ENCODE data around the gene MSL2. TPM values are rescaled to one million over a fixed set of nuclear protein-coding genes. Genes with fewer than 3 reads are reported as not detected.

Gene MSL2
- total RNA-seq, 1 experiment from 2014 or later = 35.6 TPM

DNA sequence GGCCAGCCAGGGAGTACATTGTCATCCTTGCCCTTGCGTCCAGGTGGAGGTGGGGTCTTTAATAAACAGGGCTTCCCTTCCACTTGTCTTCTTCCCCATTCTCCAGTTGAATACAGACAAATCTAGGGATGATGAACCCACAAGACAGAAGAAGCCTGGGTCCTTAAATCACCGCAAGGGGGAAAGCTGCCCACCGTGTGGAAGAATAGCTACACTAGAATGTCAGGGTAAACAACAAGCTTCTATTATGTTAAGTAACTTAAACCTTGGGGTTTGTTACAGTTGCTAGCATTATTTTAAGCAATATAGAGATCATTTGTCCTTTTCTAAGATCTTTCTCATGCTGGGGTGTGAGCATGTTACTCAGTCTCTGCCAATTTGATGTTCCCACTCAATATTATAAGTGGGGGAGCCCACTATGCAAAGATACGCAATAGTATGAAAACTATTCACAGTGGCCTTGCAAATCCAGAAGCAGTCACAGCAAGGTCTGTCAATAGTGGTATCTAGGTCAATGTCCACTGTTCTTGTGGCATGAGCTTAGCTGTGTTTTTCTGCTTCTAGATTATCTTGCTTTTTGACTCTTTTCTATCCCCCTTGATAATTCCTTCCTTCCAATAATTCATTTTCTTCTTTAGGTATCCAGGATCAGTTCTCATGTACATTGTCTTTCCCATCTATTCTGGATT is 42.0 kb upstream of the MSL2 start:
- Histone ChIP-seq H3K27ac (ENCODE audit: low read length) (no peak overlapping the region), H3K4me3 (ENCODE audit: low read depth in 2 of 2, low read length in 2 of 2) (no peak overlapping the region), H3K9me3 (ENCODE audit: control insufficient read depth, insufficient read depth, low read depth, low read length) (no peaks in the 10 kb centered on the region), H3K27me3 (ENCODE audit: control insufficient read depth, insufficient read depth, low read length) (no peaks in the 10 kb centered on the region), H3K4me1 (ENCODE audit: control insufficient read depth, insufficient read depth, low read length) (no peaks in the 10 kb centered on the region), H3K36me3 (ENCODE audit: control insufficient read depth, insufficient read depth, low read length) (no peaks in the 10 kb centered on the region)
- ATAC-seq = no peak
- no TSS peak for BruUV-seq (replicated peaks)
- ChIA-PET CTCF (no interaction called here), POLR2A (no interaction called here)
- in situ Hi-C loops (cut with HindIII; ENCODE audit: low pct_unique_long_range_greater_than_20kb, low sequenced_read_pairs) (no loop called here), intact Hi-C loops (cut with micrococcal nuclease; ENCODE audit: unreplicated experiment) (no loop called here)
- TF ChIP-seq, protein P1, sequence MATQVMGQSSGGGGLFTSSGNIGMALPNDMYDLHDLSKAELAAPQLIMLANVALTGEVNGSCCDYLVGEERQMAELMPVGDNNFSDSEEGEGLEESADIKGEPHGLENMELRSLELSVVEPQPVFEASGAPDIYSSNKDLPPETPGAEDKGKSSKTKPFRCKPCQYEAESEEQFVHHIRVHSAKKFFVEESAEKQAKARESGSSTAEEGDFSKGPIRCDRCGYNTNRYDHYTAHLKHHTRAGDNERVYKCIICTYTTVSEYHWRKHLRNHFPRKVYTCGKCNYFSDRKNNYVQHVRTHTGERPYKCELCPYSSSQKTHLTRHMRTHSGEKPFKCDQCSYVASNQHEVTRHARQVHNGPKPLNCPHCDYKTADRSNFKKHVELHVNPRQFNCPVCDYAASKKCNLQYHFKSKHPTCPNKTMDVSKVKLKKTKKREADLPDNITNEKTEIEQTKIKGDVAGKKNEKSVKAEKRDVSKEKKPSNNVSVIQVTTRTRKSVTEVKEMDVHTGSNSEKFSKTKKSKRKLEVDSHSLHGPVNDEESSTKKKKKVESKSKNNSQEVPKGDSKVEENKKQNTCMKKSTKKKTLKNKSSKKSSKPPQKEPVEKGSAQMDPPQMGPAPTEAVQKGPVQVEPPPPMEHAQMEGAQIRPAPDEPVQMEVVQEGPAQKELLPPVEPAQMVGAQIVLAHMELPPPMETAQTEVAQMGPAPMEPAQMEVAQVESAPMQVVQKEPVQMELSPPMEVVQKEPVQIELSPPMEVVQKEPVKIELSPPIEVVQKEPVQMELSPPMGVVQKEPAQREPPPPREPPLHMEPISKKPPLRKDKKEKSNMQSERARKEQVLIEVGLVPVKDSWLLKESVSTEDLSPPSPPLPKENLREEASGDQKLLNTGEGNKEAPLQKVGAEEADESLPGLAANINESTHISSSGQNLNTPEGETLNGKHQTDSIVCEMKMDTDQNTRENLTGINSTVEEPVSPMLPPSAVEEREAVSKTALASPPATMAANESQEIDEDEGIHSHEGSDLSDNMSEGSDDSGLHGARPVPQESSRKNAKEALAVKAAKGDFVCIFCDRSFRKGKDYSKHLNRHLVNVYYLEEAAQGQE (IDR thresholded peaks at IDR 0.05; ENCODE audit: insufficient read depth in 1 of 2, low read depth in 2 of 2, low read length in 1 of 2) = no peak
- TF ChIP-seq POLR2AphosphoS5 (IDR thresholded peaks at IDR 0.05; ENCODE audit: low read depth, low read length) (no peak), SIN3A (IDR thresholded peaks at IDR 0.05; ENCODE audit: borderline replicate concordance, insufficient read depth, low read depth, low read length) (no peak)
- DNase-seq (ENCODE audit: low read depth, low spot score) = no peak

DNA sequence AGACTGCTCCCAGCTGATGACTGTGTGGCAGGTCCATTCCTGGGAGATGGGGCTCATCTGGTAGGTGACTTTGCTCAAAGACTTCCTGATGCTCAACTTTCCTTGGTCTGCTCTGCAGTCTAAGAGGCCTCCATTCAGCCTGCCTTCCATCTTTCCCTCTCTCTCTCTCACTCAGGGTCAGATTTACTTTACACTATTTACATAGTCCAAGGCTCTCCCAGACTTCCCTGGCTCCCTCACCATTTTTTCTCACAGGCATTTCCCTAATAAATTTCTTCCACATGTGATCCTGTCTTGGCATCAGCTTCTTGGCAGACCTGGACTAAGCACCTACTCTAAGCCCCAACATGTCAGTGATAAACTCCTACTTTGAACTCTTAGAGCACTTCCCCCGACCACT is 41.0 kb upstream of the MSL2 start:
- in situ Hi-C loops (cut with HindIII; ENCODE audit: low pct_unique_long_range_greater_than_20kb, low sequenced_read_pairs) = no loop called here
- no peak overlapping the region for H3K4me3 ChIP-seq (ENCODE audit: low read depth in 2 of 2, low read length in 2 of 2)
- BruUV-seq (replicated peaks) = no TSS peak
- TF ChIP-seq SIN3A (IDR thresholded peaks at IDR 0.05; ENCODE audit: borderline replicate concordance, insufficient read depth, low read depth, low read length) = no peak
- no peak for TF ChIP-seq POLR2AphosphoS5 (IDR thresholded peaks at IDR 0.05; ENCODE audit: low read depth, low read length)
- TF ChIP-seq CTCF (IDR thresholded peaks at IDR 0.05) = no peak
- TF ChIP-seq, protein P1 (IDR thresholded peaks at IDR 0.05; ENCODE audit: insufficient read depth in 1 of 2, low read depth in 2 of 2, low read length in 1 of 2) = no peak
- TF ChIP-seq TCF7L2 (IDR thresholded peaks at IDR 0.05; ENCODE audit: low read depth, low read length) = no peak
- ChIA-PET CTCF (no interaction called here), POLR2A (no interaction called here)
- ATAC-seq (no peak), DNase-seq (ENCODE audit: low read depth, low spot score) (no peak)
- H3K36me3 ChIP-seq (ENCODE audit: control insufficient read depth, insufficient read depth, low read length) = no peaks in the 10 kb centered on the region
- intact Hi-C loops (cut with micrococcal nuclease; ENCODE audit: unreplicated experiment) = no loop called here
- H3K9me3 ChIP-seq (ENCODE audit: control insufficient read depth, insufficient read depth, low read depth, low read length) = no peaks in the 10 kb centered on the region
- no peak overlapping the region for H3K27ac ChIP-seq (ENCODE audit: low read length)
- no peaks in the 10 kb centered on the region for H3K27me3 ChIP-seq (ENCODE audit: control insufficient read depth, insufficient read depth, low read length)
- H3K4me1 ChIP-seq (ENCODE audit: control insufficient read depth, insufficient read depth, low read length) = no peaks in the 10 kb centered on the region
